IMR-90 (cell line): ENCODE measurements around the gene FAM114A2. TPM values are rescaled to one million over a fixed set of nuclear protein-coding genes. Genes with fewer than 3 reads are reported as not detected.

Experiments
- ATAC-seq: fragments of 200-7000 bp; cut with Tn5 transposase; 2 replicates; pipeline ENCODE4 v1.9.1; 2020; ENCODE audit warnings: low read depth, mild to moderate bottlenecking, moderate library complexity
- BruUV-seq: library from RNA; stranded (reverse); fragments of 400-500 nt; replicated peaks from 2 replicates; lab custom pipeline; 2021; lab: Mats Ljungman, UMichigan
- CTCF ChIA-PET: fragments of 300-600 bp; formaldehyde crosslinking; extraction: SDS; loops from one replicate; lab custom pipeline; 2021; ENCODE audit warnings: antibody characterized with exemption; lab: Yijun Ruan, JAX
- POLR2A ChIA-PET: fragments of 300-600 bp; sonication (Branson Sonifier 250); formaldehyde crosslinking; loops from one replicate; lab custom pipeline; 2022; ENCODE audit warnings: antibody characterized with exemption; ENCODE audit not compliant: unreplicated experiment; lab: Charles Lee
- DNase-seq: peaks from one replicate; pipeline ENCODE4 v3.0.0; 2013
- H2AFZ ChIP-seq: replicated peaks from 2 replicates; pipeline ENCODE3; 2013; ENCODE audit warnings: low read length, mild to moderate bottlenecking; ENCODE audit not compliant: poor library complexity
- H2AK5ac ChIP-seq: 2 replicates; pipeline ENCODE4 v1.6.1; 2013; ENCODE audit warnings: low read depth, low read length, inconsistent platforms
- H2AK9ac ChIP-seq: replicated peaks from 2 replicates; pipeline ENCODE3; 2013; ENCODE audit warnings: mild to moderate bottlenecking, low read depth, low read length, moderate library complexity; ENCODE audit not compliant: poor library complexity
- H2BK120ac ChIP-seq: 2 replicates; pipeline ENCODE4 v1.6.1; 2013; ENCODE audit warnings: low read depth, low read length, inconsistent platforms
- H2BK15ac ChIP-seq: 3 replicates; pipeline ENCODE4 v1.6.1; 2013; ENCODE audit warnings: low read depth, low read length, inconsistent platforms
- H2BK20ac ChIP-seq: 2 replicates; pipeline ENCODE4 v1.6.1; 2013; ENCODE audit warnings: low read depth, mild to moderate bottlenecking, inconsistent platforms, low read length, moderate library complexity
- H2BK5ac ChIP-seq: 2 replicates; pipeline ENCODE4 v1.6.1; 2013; ENCODE audit warnings: mild to moderate bottlenecking, low read depth, low read length, inconsistent platforms; ENCODE audit not compliant: poor library complexity, severe bottlenecking
- H3K14ac ChIP-seq: replicated peaks from 2 replicates; pipeline ENCODE4 v1.6.1; 2013; ENCODE audit warnings: low read depth, low read length, inconsistent platforms
- H3K18ac ChIP-seq: 2 replicates; pipeline ENCODE4 v1.6.1; 2013; ENCODE audit warnings: low read depth, low read length, control low read depth
- H3K23ac ChIP-seq: 2 replicates; pipeline ENCODE4 v1.6.1; 2013; ENCODE audit warnings: low read depth, low read length, inconsistent platforms
- H3K27ac ChIP-seq: 2 replicates; pipeline ENCODE4 v1.5.1; 2013; ENCODE audit warnings: mild to moderate bottlenecking, control low read depth, low read length; ENCODE audit not compliant: insufficient read depth
- H3K27me3 ChIP-seq: 2 replicates; pipeline ENCODE4 v1.6.1; 2013; ENCODE audit warnings: low read length; ENCODE audit not compliant: control insufficient read depth, insufficient read depth
- H3K36me3 ChIP-seq: 2 replicates; pipeline ENCODE4 v1.6.1; 2013; ENCODE audit warnings: low read length, mixed read lengths; ENCODE audit not compliant: control insufficient read depth, insufficient read depth
- H3K4ac ChIP-seq: 2 replicates; pipeline ENCODE4 v1.6.1; 2013; ENCODE audit warnings: low read depth, low read length, inconsistent platforms
- H3K4me1 ChIP-seq: 2 replicates; pipeline ENCODE4 v1.6.1; 2013; ENCODE audit warnings: low read length, mixed read lengths; ENCODE audit not compliant: control insufficient read depth, insufficient read depth
- H3K4me2 ChIP-seq: 2 replicates; pipeline ENCODE4 v1.6.1; 2013; ENCODE audit warnings: low read depth, mild to moderate bottlenecking, control low read depth, low read length, moderate library complexity
- H3K4me3 ChIP-seq: 2 replicates; pipeline ENCODE4 v1.5.1; 2013; ENCODE audit warnings: low read depth, mild to moderate bottlenecking, control low read depth, low read length, moderate library complexity; ENCODE audit not compliant: insufficient read depth
- H3K56ac ChIP-seq: 2 replicates; pipeline ENCODE4 v1.6.1; 2013; ENCODE audit warnings: low read length, inconsistent platforms; ENCODE audit not compliant: insufficient read depth; ENCODE audit errors: extremely low read depth
- H3K79me1 ChIP-seq, 2 experiments: 2 replicates each; pipeline ENCODE4 v1.6.1; 2013; ENCODE audit warnings: low read length in 2 of 2, inconsistent platforms in 1 of 2, low read depth in 1 of 2
- H3K9ac ChIP-seq: 2 replicates; pipeline ENCODE4 v1.6.1; 2013; ENCODE audit warnings: low read depth, low read length, control low read depth
- H3K9me1 ChIP-seq: 2 replicates; pipeline ENCODE4 v1.6.1; 2013; ENCODE audit warnings: low read length, inconsistent platforms; ENCODE audit not compliant: insufficient read depth
- H3K9me3 ChIP-seq: 2 replicates; pipeline ENCODE4 v1.6.1; 2013; ENCODE audit warnings: low read length; ENCODE audit not compliant: control insufficient read depth, insufficient read depth
- H4K20me1 ChIP-seq: 2 replicates; pipeline ENCODE4 v1.6.1; 2013; ENCODE audit warnings: low read length, inconsistent platforms; ENCODE audit not compliant: insufficient read depth
- H4K5ac ChIP-seq: 2 replicates; pipeline ENCODE4 v1.6.1; 2013; ENCODE audit warnings: mild to moderate bottlenecking, low read depth, low read length, control low read depth
- H4K8ac ChIP-seq, 2 experiments: 2 replicates each; pipeline ENCODE4 v1.6.1; 2013; ENCODE audit warnings: low read depth in 2 of 2, low read length in 2 of 2, control low read depth in 1 of 2, inconsistent platforms in 1 of 2
- H4K91ac ChIP-seq: 2 replicates; pipeline ENCODE4 v1.6.1; 2013; ENCODE audit warnings: low read depth, low read length, inconsistent platforms; ENCODE audit not compliant: insufficient read depth
- BHLHE40 ChIP-seq: fragments of 150-350 bp; IDR thresholded peaks from 2 replicates; pipeline ENCODE4 v1.6.1; 2016; ENCODE audit warnings: mild to moderate bottlenecking, low read depth, low read length
- CHD1 ChIP-seq: IDR thresholded peaks from 2 replicates; pipeline ENCODE4 v1.6.1; 2012; ENCODE audit warnings: low read depth, low read length, improper control_type of control experiment
- FOS ChIP-seq: fragments of 150-350 bp; IDR thresholded peaks from 2 replicates; pipeline ENCODE4 v1.6.1; 2016; ENCODE audit warnings: low read depth, low read length
- POLR2A ChIP-seq: IDR thresholded peaks from 2 replicates; pipeline ENCODE4 v1.6.1; 2012; ENCODE audit warnings: mild to moderate bottlenecking, low read depth, low read length
- RAD21 ChIP-seq: IDR thresholded peaks from 2 replicates; pipeline ENCODE4 v1.6.1; 2012; ENCODE audit warnings: low read length, improper control_type of control experiment
- RFX5 ChIP-seq: IDR thresholded peaks from 2 replicates; pipeline ENCODE4 v1.8.0; 2012; ENCODE audit warnings: low read depth, mild to moderate bottlenecking, low read length, moderate library complexity
- WGBS, 2 experiments: methylation state at CpG; one replicate each; pipeline versions ENCODE4 v1.1.5 to v1.1.7; 2013; ENCODE audit warnings: missing lambda C conversion rate in 2 of 2; ENCODE audit not compliant: insufficient read length in 1 of 2; ENCODE audit errors: extremely low coverage in 2 of 2; 5-methylcytosine and 5-hydroxymethylcytosine counted together
- dilution Hi-C: fragments of 300-500 bp; cut with HindIII; formaldehyde crosslinking; loops from one replicate; pipeline ENCODE4 v1.14.3; 2018; ENCODE audit warnings: low sequenced_read_pairs; ENCODE audit not compliant: unreplicated experiment
- in situ Hi-C: fragments of 300-500 bp; cut with MboI; formaldehyde crosslinking; loops from 3 replicates; pipeline ENCODE4 v1.14.3; 2019; ENCODE audit warnings: low sequenced_read_pairs, inconsistent platforms, mixed read lengths
- intact Hi-C: fragments of 100-400 bp; cut with micrococcal nuclease; formaldehyde crosslinking; loops from 2 replicates; pipeline ENCODE4 v1.10.0; 2022
- polyA plus RNA-seq, 3 experiments: library from polyadenylated mRNA; depleted of rRNA; stranded (reverse); fragments of >200 nt; gene quantifications; 2 replicates each; pipeline ENCODE4 v1.2.3, GENCODE V29; 2012; ENCODE audit warnings: low replicate concordance in 1 of 3
- total RNA-seq: library from RNA; depleted of rRNA; stranded (reverse); fragments of >200 nt; gene quantifications from 2 replicates; pipeline ENCODE4 v1.2.3, GENCODE V29; 2012
- TF ChIP-seq, protein P1 (sequence below): fragments of 150-350 bp; IDR thresholded peaks from 2 replicates; pipeline ENCODE4 v1.6.1; 2017; ENCODE audit warnings: mild to moderate bottlenecking, antibody characterized with exemption, low read length, low read depth

The FAM114A2 gene
- total and polyA plus RNA-seq, 2 of the 4 experiments (the other 2 are of a cell fraction), result 13.2 to 41.2 TPM

DNA sequence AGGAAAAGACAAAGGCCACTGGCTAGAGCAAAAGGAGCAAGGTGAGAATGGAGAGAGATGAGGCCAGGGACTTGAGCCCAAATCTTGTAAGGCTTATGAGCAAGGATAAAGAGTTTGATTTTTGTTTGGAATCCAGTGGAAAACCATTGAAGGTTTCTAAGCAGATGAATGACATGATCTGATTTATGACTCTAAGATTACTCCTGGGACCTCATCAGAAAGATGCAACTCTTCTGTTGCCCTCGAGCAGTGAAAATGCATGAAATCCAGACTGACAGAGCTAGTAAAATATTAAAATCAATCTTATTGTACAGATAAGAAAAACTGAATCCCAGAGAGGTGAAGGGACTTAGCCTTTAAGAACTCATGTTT is 734 bp upstream of the FAM114A2 start:
- Histone ChIP-seq H2BK15ac (no peak overlapping the region), H3K18ac (no peak overlapping the region), H2AK5ac (no peak overlapping the region), H2BK20ac (no peak overlapping the region), H3K36me3 (peaks cover 1% of the 10 kb centered on the region; the same call in 1 of the 2 replicates), H3K9me1 (no peaks in the 10 kb centered on the region), H2BK5ac (no peak overlapping the region), H3K9ac (peak overlapping the region; percentile 86), H2BK120ac (no peak overlapping the region), H3K79me1 (peaks cover 25 to 48% of the 10 kb centered on the region in 2 experiments), H3K4ac (peak overlapping the region; percentile 67), H3K4me1 (no peaks in the 10 kb centered on the region), H3K23ac (peak overlapping the region; percentile 79), H3K14ac (peak overlapping the region; percentile 76), H3K56ac (peak overlapping the region; percentile 76; the same call in 1 of the 2 replicates), H2AFZ (peak overlapping the region; percentile 98), H2AK9ac (no peak overlapping the region), H3K4me2 (peak overlapping the region; percentile 94), H3K27me3 (no peaks in the 10 kb centered on the region), H4K8ac (peak overlapping the region; percentile 95 to 98), H3K4me3 (peak overlapping the region; percentile 59), H4K20me1 (no peaks in the 10 kb centered on the region; the same call in 1 of the 2 replicates), H4K5ac (peak overlapping the region; percentile 55; the same call in 1 of the 2 replicates), H4K91ac (peak overlapping the region; percentile 71; the same call in 1 of the 2 replicates), H3K27ac (no peak overlapping the region; the same call in 1 of the 2 replicates), H3K9me3 (no peaks in the 10 kb centered on the region)
- CTCF ChIA-PET, result no interaction called here
- intact Hi-C loops, result loop anchor here (5.0 kb wide), 1 partner anchor 42 kb away; no protein-coding TSS in a partner anchor
- TF ChIP-seq POLR2A (no peak), RFX5 (no peak), RAD21 (no peak), BHLHE40 (no peak), FOS (no peak), CHD1 (no peak)
- TF ChIP-seq, protein P1, sequence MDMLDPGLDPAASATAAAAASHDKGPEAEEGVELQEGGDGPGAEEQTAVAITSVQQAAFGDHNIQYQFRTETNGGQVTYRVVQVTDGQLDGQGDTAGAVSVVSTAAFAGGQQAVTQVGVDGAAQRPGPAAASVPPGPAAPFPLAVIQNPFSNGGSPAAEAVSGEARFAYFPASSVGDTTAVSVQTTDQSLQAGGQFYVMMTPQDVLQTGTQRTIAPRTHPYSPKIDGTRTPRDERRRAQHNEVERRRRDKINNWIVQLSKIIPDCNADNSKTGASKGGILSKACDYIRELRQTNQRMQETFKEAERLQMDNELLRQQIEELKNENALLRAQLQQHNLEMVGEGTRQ, result no peak
- no peak for ATAC-seq
- no peak for DNase-seq
- in situ Hi-C loops, result no loop called here
- WGBS, 2 experiments, result no CpG with 5 or more reads among the region's 1 CpG
- POLR2A ChIA-PET, result interaction anchor here (1.0 to 1.1 kb wide), 2 partner anchors 8 to 12 kb away, joined by 3 to 4 read pairs; no protein-coding TSS in a partner anchor
- BruUV-seq, result no TSS peak
- dilution Hi-C loops, result no loop called here
